ENCODE results near the gene MAN1C1.

MAN1C1 gene

GRCh38 chr1:25821630-25822091, 205.1 kb downstream of the MAN1C1 start:
- no peak for DNase-seq

GRCh38 chr1:25825605-25826004, 209.0 kb downstream of the MAN1C1 start:
- DNase-seq, result no peak

DNA sequence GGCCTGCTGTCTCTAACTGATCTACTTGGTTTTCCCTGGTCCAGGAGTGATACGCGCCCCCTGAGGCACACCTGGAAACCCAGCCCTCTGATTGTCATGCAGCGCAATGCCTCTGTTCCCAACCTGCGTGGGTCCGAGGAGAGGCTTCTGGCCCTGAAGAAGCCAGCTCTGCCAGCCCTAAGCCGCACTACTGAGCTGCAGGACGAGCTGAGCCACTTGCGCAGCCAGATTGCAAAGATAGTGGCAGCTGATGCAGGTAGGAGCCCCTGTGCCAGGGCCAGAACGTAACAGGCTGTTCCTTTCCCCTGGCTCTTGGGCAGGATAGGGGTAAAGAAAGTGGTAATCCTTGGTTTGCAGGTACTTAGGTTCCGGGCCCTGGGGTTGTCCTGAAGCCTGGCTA, 210.0 kb downstream of the MAN1C1 start:
- DNase-seq, result no peak

DNA sequence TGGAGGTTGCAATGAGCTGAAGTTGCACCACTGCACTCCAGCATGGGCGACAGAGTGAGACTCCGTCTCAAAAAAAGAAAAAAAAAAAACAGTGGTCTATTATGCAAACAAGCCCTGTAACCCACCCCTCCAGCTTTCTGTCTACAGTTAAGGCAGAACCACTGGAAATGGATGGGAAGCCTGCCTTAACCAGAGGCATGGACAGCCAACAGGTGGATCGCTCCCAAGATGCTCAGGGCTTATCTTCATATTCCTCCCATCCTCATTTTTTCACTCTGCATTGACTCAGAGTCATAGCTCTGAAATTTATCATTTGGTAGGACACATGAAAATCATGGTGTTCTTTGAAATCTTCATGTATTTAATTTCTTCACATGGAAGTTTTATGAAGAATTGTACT, 211.9 kb downstream of the MAN1C1 start:
- no peak for DNase-seq

DNA sequence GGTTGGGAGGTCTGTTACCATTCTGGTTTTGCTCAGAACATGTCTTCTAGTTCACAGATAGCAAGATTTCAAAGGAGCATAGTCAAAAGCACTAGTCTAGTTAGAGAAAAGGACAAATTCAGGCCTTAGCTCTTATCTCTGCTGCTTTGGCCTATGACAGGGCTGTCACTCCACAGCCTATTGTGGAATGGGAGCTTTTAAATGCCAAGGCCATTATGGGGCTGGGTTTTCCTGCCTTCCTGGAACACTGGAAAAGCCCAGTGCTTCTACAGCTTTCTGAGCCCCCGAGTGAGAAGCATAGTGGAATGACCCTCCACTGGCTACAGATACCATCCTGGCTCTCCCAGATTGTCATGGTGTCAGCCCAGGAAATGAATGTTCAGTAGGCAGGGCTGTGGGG, 212.5 kb downstream of the MAN1C1 start:
- no peak for DNase-seq

GRCh38 chr1:25831569-25832196, 215.1 kb downstream of the MAN1C1 start:
- no peak for DNase-seq

DNA sequence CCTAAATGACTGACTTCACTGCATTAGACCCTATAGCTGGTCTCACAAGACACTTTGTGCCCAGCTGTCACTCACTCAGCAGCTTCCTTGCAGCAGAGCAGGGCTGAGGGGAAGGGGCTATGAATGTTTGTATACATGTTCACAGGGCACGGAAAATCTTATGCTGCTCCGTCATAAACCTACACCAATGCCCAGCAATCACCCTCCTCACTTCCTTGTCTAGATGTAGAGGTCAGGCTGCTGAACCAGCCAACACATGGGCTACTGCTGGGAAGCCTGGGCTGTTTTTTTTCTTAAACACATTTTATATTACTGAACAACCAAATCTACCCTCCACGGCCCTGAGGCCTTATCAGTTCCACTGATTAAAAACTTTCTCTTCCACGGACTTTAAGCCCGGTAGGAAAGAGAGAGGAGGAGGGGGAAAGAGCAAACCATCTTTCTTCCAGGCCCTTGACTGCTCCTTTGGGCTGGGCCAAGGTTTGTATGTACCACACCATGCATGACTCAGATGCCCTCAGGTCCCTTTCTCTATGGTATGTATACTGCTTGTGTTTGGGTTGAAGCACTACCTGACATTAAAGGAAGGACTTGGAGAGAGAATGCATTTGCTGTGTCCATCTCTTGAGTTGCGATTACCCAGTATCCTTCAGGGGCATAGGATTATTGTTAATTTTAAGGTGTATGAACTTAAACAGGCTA, 215.9 kb downstream of the MAN1C1 start:
- no peak for DNase-seq

DNA sequence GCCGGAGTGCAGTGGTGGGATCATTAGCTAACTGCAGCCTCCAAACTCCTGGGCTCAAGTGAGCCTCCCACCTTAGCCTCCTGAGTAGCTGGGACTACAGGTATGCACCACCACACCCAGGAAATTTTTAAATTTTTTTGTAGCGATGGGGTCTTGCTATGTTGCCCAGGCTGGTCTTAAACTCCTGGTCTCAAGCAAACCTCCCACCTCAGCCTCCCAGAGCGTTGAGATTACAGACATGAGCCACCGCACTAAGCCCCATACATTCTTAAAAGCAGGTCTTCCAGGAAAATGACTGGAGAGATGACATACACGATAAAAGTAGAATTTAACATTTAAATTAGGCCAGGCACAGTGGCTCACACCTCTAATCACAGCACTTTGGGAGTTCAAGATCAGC, 216.6 kb downstream of the MAN1C1 start:
- no peak for DNase-seq
